ENCODE data around the gene ST6GALNAC3.

ST6GALNAC3 gene

DNA sequence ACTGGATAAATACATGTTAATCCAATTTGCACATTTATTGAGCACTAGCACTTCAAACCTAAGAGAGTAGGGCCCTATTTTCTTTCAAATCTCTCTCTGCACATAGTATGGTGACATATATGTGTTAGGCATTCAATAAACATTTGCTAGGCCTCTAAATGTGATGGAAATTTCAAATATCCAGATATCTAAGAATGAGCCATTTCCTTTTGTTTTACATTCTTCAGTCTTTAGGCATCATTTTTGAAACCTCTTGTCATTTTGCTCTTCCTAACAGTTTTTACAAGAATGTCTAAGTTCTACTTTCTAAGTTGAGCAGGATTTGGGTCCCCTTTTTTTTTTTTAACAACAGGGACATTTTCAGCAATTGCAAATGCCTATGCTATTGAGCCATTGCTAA, 397.0 kb downstream of the ST6GALNAC3 start:
- Mint-ChIP-seq H3K36me3 (ENCODE audit: low read depth) (no peaks in the 10 kb centered on the region), H3K27me3 (ENCODE audit: low read depth) (peaks cover 2% of the 10 kb centered on the region), H3K9me3 (peaks cover 8% of the 10 kb centered on the region), H3K4me3 (no peak overlapping the region), H3K4me1 (ENCODE audit: low read depth) (no peaks in the 10 kb centered on the region), H3K27ac (no peak overlapping the region)
- no peak for DNase-seq (ENCODE audit: low spot score)

DNA sequence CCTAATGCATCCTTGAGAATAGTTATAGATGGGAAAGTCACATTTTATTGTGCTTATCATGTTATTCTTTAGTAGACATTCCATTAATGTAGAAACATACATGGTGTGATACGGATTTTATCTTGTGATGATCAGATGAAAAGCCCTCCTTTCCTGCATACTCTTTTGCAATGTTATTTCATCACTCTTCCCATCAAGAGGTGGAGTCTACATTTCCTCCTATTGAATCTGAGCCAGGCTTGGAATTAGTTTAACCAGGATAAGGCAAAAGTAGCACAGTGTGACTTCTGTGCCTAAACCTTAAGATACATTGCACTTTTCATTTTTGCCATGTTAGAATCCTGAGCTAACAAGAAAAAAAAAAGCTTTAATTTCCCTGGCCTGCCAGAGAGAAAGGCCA, 399.0 kb downstream of the ST6GALNAC3 start:
- no peak overlapping the region for H3K27ac Mint-ChIP-seq
- no peak overlapping the region for H3K4me3 Mint-ChIP-seq
- H3K4me1 Mint-ChIP-seq (ENCODE audit: low read depth): no peaks in the 10 kb centered on the region
- H3K27me3 Mint-ChIP-seq (ENCODE audit: low read depth): peaks cover 2% of the 10 kb centered on the region
- H3K9me3 Mint-ChIP-seq: peaks cover 9% of the 10 kb centered on the region
- no peaks in the 10 kb centered on the region for H3K36me3 Mint-ChIP-seq (ENCODE audit: low read depth)
- DNase-seq (ENCODE audit: low spot score): no peak

- peaks cover 9% of the 10 kb centered on the region for H3K9me3 Mint-ChIP-seq
- H3K27ac Mint-ChIP-seq: no peak overlapping the region
- no peaks in the 10 kb centered on the region for H3K36me3 Mint-ChIP-seq (ENCODE audit: low read depth)
- no peak for DNase-seq (ENCODE audit: low spot score)
- no peaks in the 10 kb centered on the region for H3K4me1 Mint-ChIP-seq (ENCODE audit: low read depth)
- no peaks in the 10 kb centered on the region for H3K27me3 Mint-ChIP-seq (ENCODE audit: low read depth)
- no peak overlapping the region for H3K4me3 Mint-ChIP-seq
These were observed 400.4 kb downstream of the ST6GALNAC3 start for GRCh38 chr1:76474922-76475321.

DNA sequence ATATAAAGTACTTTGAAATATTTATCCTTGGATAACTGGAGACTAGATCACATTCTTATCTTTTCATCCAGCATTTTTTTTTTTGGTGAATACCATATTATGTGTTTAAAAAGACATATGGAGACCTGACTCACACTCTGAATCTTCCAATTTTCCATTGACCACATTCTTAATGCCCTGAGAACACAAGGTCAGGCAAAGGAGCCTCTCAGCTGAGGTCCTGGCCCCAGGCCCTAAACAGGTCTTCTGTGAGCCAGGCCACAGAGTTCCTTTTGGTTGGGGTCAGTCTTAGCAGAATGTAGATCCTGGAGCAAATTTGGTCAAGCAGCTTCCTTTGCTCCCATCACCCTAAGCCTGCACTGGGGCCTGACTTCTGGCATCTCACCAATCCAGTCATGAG, 402.6 kb downstream of the ST6GALNAC3 start:
- Mint-ChIP-seq H3K27ac (no peak overlapping the region), H3K36me3 (ENCODE audit: low read depth) (no peaks in the 10 kb centered on the region), H3K9me3 (peaks cover 9% of the 10 kb centered on the region), H3K27me3 (ENCODE audit: low read depth) (no peaks in the 10 kb centered on the region), H3K4me1 (ENCODE audit: low read depth) (no peaks in the 10 kb centered on the region), H3K4me3 (no peak overlapping the region)
- DNase-seq (ENCODE audit: low spot score): no peak

DNA sequence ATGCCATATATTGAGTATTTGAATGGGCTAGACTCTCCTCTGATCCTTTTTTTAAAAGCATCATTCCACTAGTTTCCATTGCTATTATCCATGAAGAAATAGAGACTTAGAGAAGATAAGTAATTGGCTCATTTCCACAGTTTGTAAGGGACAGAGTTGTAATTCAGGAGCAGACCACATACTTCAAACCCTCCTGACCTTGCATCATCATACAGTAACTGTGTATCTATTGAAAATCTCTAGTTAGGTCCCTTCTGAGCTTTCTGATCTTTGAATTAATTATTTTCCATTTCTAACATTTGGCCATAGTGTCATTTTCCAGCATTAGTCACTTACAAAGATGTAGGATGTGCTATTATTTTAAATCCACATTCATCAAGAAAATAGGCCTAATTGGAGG, 406.3 kb downstream of the ST6GALNAC3 start:
- peaks cover 9% of the 10 kb centered on the region for H3K9me3 Mint-ChIP-seq
- H3K4me3 Mint-ChIP-seq: no peak overlapping the region
- H3K36me3 Mint-ChIP-seq (ENCODE audit: low read depth): no peaks in the 10 kb centered on the region
- DNase-seq (ENCODE audit: low spot score): no peak
- H3K27me3 Mint-ChIP-seq (ENCODE audit: low read depth): no peaks in the 10 kb centered on the region
- H3K27ac Mint-ChIP-seq: no peak overlapping the region
- no peaks in the 10 kb centered on the region for H3K4me1 Mint-ChIP-seq (ENCODE audit: low read depth)

DNA sequence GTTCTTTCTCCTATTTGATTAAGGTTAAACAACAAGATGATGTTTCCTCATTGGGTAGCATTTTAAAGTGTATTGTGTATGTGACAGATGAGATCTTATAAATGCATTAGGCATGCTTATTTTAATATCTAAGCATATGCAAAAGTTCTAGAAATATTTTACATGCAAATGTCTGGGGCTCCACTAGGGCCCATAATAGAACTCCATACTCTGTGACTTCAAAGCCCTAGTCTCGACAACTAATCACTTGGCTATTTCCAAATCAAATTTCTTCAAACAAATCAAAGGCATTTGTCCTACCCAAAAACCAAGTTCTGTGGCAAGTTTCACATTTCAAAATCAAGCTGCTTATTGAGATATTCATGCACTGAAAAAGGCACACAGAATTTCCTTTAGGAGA, 407.1 kb downstream of the ST6GALNAC3 start:
- DNase-seq (ENCODE audit: low spot score): no peak
- Mint-ChIP-seq H3K27me3 (ENCODE audit: low read depth) (no peaks in the 10 kb centered on the region), H3K27ac (no peak overlapping the region), H3K4me1 (ENCODE audit: low read depth) (no peaks in the 10 kb centered on the region), H3K4me3 (no peak overlapping the region), H3K36me3 (ENCODE audit: low read depth) (no peaks in the 10 kb centered on the region), H3K9me3 (peaks cover under 1% of the 10 kb centered on the region)

DNA sequence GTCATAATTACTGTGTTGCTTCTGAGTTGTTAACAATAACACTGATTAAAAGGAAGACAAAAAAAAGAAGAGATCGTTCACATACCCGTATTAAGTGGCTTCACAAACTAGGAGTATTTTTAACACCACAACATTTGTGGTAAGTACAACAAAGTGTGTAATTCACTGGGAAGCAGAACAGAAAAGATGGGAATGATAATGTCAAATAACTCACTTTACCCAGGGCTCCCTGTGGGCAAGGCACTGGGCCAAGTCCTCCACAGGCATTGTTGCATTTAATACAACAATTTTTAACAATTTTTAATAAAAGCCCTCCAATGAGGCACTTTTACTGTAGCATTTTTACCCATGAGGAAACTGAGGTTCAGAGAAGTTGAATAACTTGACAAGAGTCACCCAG, 407.7 kb downstream of the ST6GALNAC3 start:
- no peaks in the 10 kb centered on the region for H3K27me3 Mint-ChIP-seq (ENCODE audit: low read depth)
- H3K4me3 Mint-ChIP-seq: no peak overlapping the region
- DNase-seq (ENCODE audit: low spot score): no peak
- H3K36me3 Mint-ChIP-seq (ENCODE audit: low read depth): no peaks in the 10 kb centered on the region
- H3K27ac Mint-ChIP-seq: no peak overlapping the region
- H3K9me3 Mint-ChIP-seq: no peaks in the 10 kb centered on the region
- H3K4me1 Mint-ChIP-seq (ENCODE audit: low read depth): no peaks in the 10 kb centered on the region

- DNase-seq (ENCODE audit: low spot score): no peak
- Mint-ChIP-seq H3K9me3 (no peaks in the 10 kb centered on the region), H3K36me3 (ENCODE audit: low read depth) (no peaks in the 10 kb centered on the region), H3K4me3 (no peak overlapping the region), H3K4me1 (ENCODE audit: low read depth) (peaks cover 15% of the 10 kb centered on the region), H3K27me3 (ENCODE audit: low read depth) (no peaks in the 10 kb centered on the region), H3K27ac (no peak overlapping the region)
These were observed 417.2 kb downstream of the ST6GALNAC3 start for GRCh38 chr1:76491737-76492136.

GRCh38 chr1:76492752-76493430, 418.3 kb downstream of the ST6GALNAC3 start:
- Mint-ChIP-seq H3K36me3 (ENCODE audit: low read depth) (no peaks in the 10 kb centered on the region), H3K27ac (no peak overlapping the region), H3K27me3 (ENCODE audit: low read depth) (no peaks in the 10 kb centered on the region), H3K4me3 (no peak overlapping the region), H3K4me1 (ENCODE audit: low read depth) (peaks cover 15% of the 10 kb centered on the region), H3K9me3 (no peaks in the 10 kb centered on the region)
- no peak for DNase-seq (ENCODE audit: low spot score)

- peak overlapping the region; percentile 57 for H3K4me3 Mint-ChIP-seq
- no peaks in the 10 kb centered on the region for H3K9me3 Mint-ChIP-seq
- peaks cover 15% of the 10 kb centered on the region for H3K4me1 Mint-ChIP-seq (ENCODE audit: low read depth)
- H3K36me3 Mint-ChIP-seq (ENCODE audit: low read depth): no peaks in the 10 kb centered on the region
- peak; percentile 51 for DNase-seq (ENCODE audit: low spot score)
- H3K27ac Mint-ChIP-seq: peak overlapping the region; percentile 41
- H3K27me3 Mint-ChIP-seq (ENCODE audit: low read depth): no peaks in the 10 kb centered on the region
These were observed 420.3 kb downstream of the ST6GALNAC3 start for GRCh38 chr1:76494807-76495206.

DNA sequence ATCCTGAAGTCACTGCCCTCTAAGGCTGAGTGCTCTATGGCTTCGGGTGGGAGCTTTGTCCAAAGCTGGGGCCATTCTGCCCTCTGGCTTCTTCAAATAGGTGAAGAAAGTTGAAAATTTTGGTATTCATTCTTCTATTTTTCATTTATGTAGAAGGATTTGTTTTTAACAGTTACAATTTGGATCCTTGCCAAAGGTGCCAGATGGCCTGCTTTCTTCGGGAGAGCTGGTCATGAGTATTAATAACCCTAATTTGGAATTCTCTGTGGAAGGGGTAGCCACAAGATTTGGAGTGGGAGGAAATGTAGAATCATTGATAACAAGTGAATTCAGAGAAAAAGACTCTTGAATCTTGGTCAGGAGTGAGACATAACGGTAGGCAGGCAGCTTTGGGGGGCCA, 422.3 kb downstream of the ST6GALNAC3 start:
- DNase-seq (ENCODE audit: low spot score): no peak
- H3K4me1 Mint-ChIP-seq (ENCODE audit: low read depth): peaks cover 18% of the 10 kb centered on the region
- H3K27ac Mint-ChIP-seq: no peak overlapping the region
- H3K9me3 Mint-ChIP-seq: no peaks in the 10 kb centered on the region
- no peaks in the 10 kb centered on the region for H3K27me3 Mint-ChIP-seq (ENCODE audit: low read depth)
- H3K36me3 Mint-ChIP-seq (ENCODE audit: low read depth): no peaks in the 10 kb centered on the region
- H3K4me3 Mint-ChIP-seq: no peak overlapping the region

DNA sequence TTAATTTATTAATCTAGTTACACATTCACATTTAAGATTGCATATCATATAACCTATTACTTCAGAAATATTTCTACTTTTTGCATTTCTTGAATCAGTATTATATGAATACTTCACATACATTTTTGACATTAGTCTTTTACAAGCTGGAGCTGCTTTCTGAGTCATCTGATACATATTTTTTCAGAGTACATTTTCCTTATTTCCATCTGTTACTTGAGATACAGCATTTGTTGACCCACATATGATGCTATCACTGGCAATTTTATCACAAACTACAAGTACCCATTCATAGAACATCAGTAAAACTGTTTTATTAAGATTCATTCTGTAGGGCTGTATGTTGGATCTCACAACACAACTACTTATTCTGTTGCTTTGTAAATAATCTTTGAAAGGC, 425.6 kb downstream of the ST6GALNAC3 start:
- no peak for DNase-seq (ENCODE audit: low spot score)
- H3K4me1 Mint-ChIP-seq (ENCODE audit: low read depth): peaks cover 3% of the 10 kb centered on the region
- H3K4me3 Mint-ChIP-seq: no peak overlapping the region
- H3K27ac Mint-ChIP-seq: no peak overlapping the region
- H3K27me3 Mint-ChIP-seq (ENCODE audit: low read depth): no peaks in the 10 kb centered on the region
- H3K36me3 Mint-ChIP-seq (ENCODE audit: low read depth): no peaks in the 10 kb centered on the region
- H3K9me3 Mint-ChIP-seq: no peaks in the 10 kb centered on the region

DNA sequence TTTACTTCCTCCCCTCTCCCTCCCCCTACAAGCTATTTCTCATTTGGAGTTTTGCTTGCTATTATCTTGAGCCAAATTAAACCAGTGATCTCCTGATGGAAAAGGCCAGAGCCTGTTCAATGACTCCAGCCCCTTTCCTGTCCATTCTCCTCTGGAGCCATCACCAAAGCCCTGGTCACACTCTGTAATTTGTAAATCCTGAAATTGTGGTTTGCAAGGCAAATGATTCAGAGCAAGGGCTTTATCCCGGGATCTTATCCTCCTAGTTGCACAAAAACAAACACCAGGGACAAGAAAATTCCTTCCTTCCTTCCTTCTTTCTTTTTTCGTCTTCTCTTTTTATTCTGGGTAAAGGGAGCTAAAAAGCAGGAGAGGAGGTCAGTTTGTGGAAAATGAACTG, 426.6 kb downstream of the ST6GALNAC3 start:
- Mint-ChIP-seq H3K4me3 (no peak overlapping the region), H3K27ac (no peak overlapping the region), H3K4me1 (ENCODE audit: low read depth) (peaks cover 3% of the 10 kb centered on the region), H3K27me3 (ENCODE audit: low read depth) (no peaks in the 10 kb centered on the region), H3K36me3 (ENCODE audit: low read depth) (no peaks in the 10 kb centered on the region), H3K9me3 (no peaks in the 10 kb centered on the region)
- DNase-seq (ENCODE audit: low spot score): no peak

- Mint-ChIP-seq H3K9me3 (no peaks in the 10 kb centered on the region), H3K36me3 (ENCODE audit: low read depth) (no peaks in the 10 kb centered on the region), H3K4me1 (ENCODE audit: low read depth) (peaks cover 3% of the 10 kb centered on the region), H3K4me3 (no peak overlapping the region), H3K27me3 (ENCODE audit: low read depth) (no peaks in the 10 kb centered on the region), H3K27ac (no peak overlapping the region)
- DNase-seq (ENCODE audit: low spot score): no peak
These were observed 427.2 kb downstream of the ST6GALNAC3 start for GRCh38 chr1:76501586-76502219.

DNA sequence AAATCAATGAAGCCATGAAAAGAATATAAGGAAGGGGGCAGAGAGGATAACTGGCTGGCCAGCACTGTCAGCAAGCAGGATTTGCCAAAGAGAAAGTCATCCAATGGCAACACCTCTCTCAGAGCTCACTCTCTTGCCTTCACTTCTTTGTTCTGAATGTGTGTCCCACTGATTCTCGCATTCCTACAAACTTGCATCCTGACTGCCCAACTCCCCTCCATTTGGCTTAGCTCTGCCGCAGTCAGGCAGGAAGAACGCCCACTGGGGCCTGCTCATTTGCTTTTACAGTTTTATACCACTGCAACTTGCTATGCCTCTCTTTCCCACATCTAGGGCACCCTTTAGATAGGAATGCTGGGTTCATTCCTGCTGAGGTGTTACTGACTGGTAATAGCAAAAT, 428.6 kb downstream of the ST6GALNAC3 start:
- H3K36me3 Mint-ChIP-seq (ENCODE audit: low read depth): no peaks in the 10 kb centered on the region
- DNase-seq (ENCODE audit: low spot score): no peak
- no peaks in the 10 kb centered on the region for H3K27me3 Mint-ChIP-seq (ENCODE audit: low read depth)
- H3K9me3 Mint-ChIP-seq: no peaks in the 10 kb centered on the region
- no peak overlapping the region for H3K27ac Mint-ChIP-seq
- no peak overlapping the region for H3K4me3 Mint-ChIP-seq
- peaks cover 3% of the 10 kb centered on the region for H3K4me1 Mint-ChIP-seq (ENCODE audit: low read depth)

All from T-helper 2 cell treated with Interferon-gamma antibody and Interleukin-4, amounts not matched to agents 5 μg/mL and 100 μg/mL, for 36 hours (primary cell).